Keratinocyte (primary cell): ENCODE measurements around the gene HTR2B. TPM values are rescaled to one million over a fixed set of nuclear protein-coding genes. Genes with fewer than 3 reads are reported as not detected.

ENCODE experiments used
- DNase-seq: peaks from one replicate; pipeline ENCODE4 v3.0.0-alpha.2; 2011; ENCODE audit warnings: low read depth, missing footprints, low spot score
- FAIRE-seq: peaks from 2 replicates; lab custom pipeline; 2011; peaks lifted over from hg19 to GRCh38; lab: Jason Lieb, UNC
- H2AFZ ChIP-seq: 2 replicates; pipeline ENCODE4 v1.6.0; 2012; ENCODE audit warnings: low read length, control low read depth, inconsistent platforms; ENCODE audit not compliant: control insufficient read depth
- H3K27ac ChIP-seq: 2 replicates; pipeline ENCODE4 v1.5.1; 2011; ENCODE audit warnings: low read length; ENCODE audit not compliant: control insufficient read depth, insufficient read depth
- H3K27me3 ChIP-seq: 3 replicates; pipeline ENCODE4 v1.6.0; 2011; ENCODE audit warnings: low read length; ENCODE audit not compliant: control insufficient read depth, insufficient read depth; ENCODE audit errors: extremely low read depth
- H3K36me3 ChIP-seq, 2 experiments: 2 replicates in 1 of 2; 3 replicates in 1 of 2; pipeline ENCODE4 v1.5.1; 2011; ENCODE audit warnings: low read length in 2 of 2, mild to moderate bottlenecking in 1 of 2; ENCODE audit not compliant: control insufficient read depth in 2 of 2, insufficient read depth in 2 of 2; ENCODE audit errors: extremely low read depth in 1 of 2
- H3K4me1 ChIP-seq: 3 replicates; pipeline ENCODE4 v1.5.1; 2011; ENCODE audit warnings: low read length; ENCODE audit not compliant: control insufficient read depth, insufficient read depth; ENCODE audit errors: extremely low read depth
- H3K4me2 ChIP-seq: 3 replicates; pipeline ENCODE4 v1.6.0; 2011; ENCODE audit warnings: low read depth, low read length; ENCODE audit not compliant: control insufficient read depth, insufficient read depth; ENCODE audit errors: extremely low read depth
- H3K4me3 ChIP-seq, 3 experiments: fragments of 200-600 bp in 1 of 3; sonication (generic) in 1 of 3; 2 replicates in 2 of 3; 3 replicates in 1 of 3; pipeline ENCODE4 v1.5.1; 2011 to 2016; ENCODE audit warnings: low read length in 3 of 3, mild to moderate bottlenecking in 3 of 3, control low read depth in 2 of 3, inconsistent platforms in 1 of 3, low read depth in 1 of 3, mixed read lengths in 1 of 3, mixed run types in 1 of 3, moderate library complexity in 1 of 3; ENCODE audit not compliant: control insufficient read depth in 2 of 3, insufficient read depth in 2 of 3; ENCODE audit errors: extremely low read depth in 1 of 3
- H3K79me2 ChIP-seq: 2 replicates; pipeline ENCODE4 v1.6.0; 2012; ENCODE audit warnings: low read length; ENCODE audit not compliant: control insufficient read depth, insufficient read depth
- H3K9ac ChIP-seq: 3 replicates; pipeline ENCODE4 v1.6.0; 2011; ENCODE audit warnings: low read length; ENCODE audit not compliant: control insufficient read depth, insufficient read depth; ENCODE audit errors: extremely low read depth
- H3K9me1 ChIP-seq: 3 replicates; pipeline ENCODE4 v1.6.0; 2011; ENCODE audit warnings: low read length; ENCODE audit not compliant: control insufficient read depth, insufficient read depth; ENCODE audit errors: extremely low read depth
- H3K9me3 ChIP-seq: 2 replicates; pipeline ENCODE4 v1.5.1; 2012; ENCODE audit warnings: low read depth, low read length; ENCODE audit not compliant: control insufficient read depth
- H4K20me1 ChIP-seq: 3 replicates; pipeline ENCODE4 v1.6.0; 2011; ENCODE audit warnings: low read length; ENCODE audit not compliant: control insufficient read depth, insufficient read depth; ENCODE audit errors: extremely low read depth
- CTCF ChIP-seq, 3 experiments: IDR thresholded peaks in 1 of 3; conservative IDR thresholded peaks in 1 of 3; optimal IDR thresholded peaks in 1 of 3; 2 replicates in 2 of 3; 3 replicates in 1 of 3; pipeline versions ENCODE3 to v1.5.1; 2011; ENCODE audit warnings: low read length in 3 of 3, mild to moderate bottlenecking in 3 of 3, moderate library complexity in 2 of 3, control low read depth in 1 of 3, inconsistent platforms in 1 of 3; ENCODE audit not compliant: insufficient read depth in 2 of 3; ENCODE audit errors: extremely low read depth in 1 of 3
- EZH2 ChIP-seq: IDR thresholded peaks from one replicate; pipeline ENCODE4 v1.6.1; 2012; ENCODE audit warnings: inconsistent platforms, mild to moderate bottlenecking, low read length, moderate library complexity
- dilution Hi-C: fragments of 300-500 bp; cut with MboI; formaldehyde crosslinking; loops from one replicate; pipeline ENCODE4 v1.7.0; 2020; ENCODE audit warnings: low sequenced_read_pairs; ENCODE audit not compliant: extremely low pct_ligation_motif_present
- polyA plus RNA-seq, 5 experiments: library from polyadenylated mRNA; depleted of rRNA in 3 of 5; stranded (reverse) in 3 of 5; stranded (forward) in 1 of 5; unstranded in 1 of 5; fragments of >200 nt; gene quantifications; 1 replicate in 1 of 5; 2 replicates in 3 of 5; 3 replicates in 1 of 5; pipeline versions ENCODE4 v1.2.1 to v1.2.3, GENCODE V29; 2011 to 2012; ENCODE audit warnings: missing spikeins in 2 of 5, low read depth in 1 of 5, low replicate concordance in 1 of 5

HTR2B gene
- polyA plus RNA-seq, 1 donor (not counting 4 experiments of a cell fraction or from before 2014, with no cell fraction given) = not detected

GRCh38 chr2:231172025-231172424, 47.2 kb upstream of the HTR2B start:
- Histone ChIP-seq H4K20me1 (no peaks in the 10 kb centered on the region), H3K27me3 (no peaks in the 10 kb centered on the region), H3K79me2 (no peaks in the 10 kb centered on the region), H3K27ac (no peak overlapping the region), H3K4me2 (no peak overlapping the region), H3K9ac (no peak overlapping the region), H3K4me3 (no peak overlapping the region), H3K4me1 (no peaks in the 10 kb centered on the region), H3K9me1 (no peaks in the 10 kb centered on the region), H2AFZ (no peak overlapping the region), H3K36me3 (peaks cover 1 to 10% of the 10 kb centered on the region in 2 experiments), H3K9me3 (no peaks in the 10 kb centered on the region)
- TF ChIP-seq CTCF (optimal IDR thresholded peaks at IDR 0.05 in 1 of 3, IDR thresholded peaks at IDR 0.05 in 1 of 3, conservative IDR thresholded peaks at IDR 0.05 in 1 of 3; ENCODE audit: extremely low read depth in 1 of 3, insufficient read depth in 2 of 3, low read length in 3 of 3) (no peak), EZH2 (no peak)
- DNase-seq = no peak
- FAIRE-seq = no peak
- dilution Hi-C loops = no loop called here

GRCh38 chr2:231170055-231170454, 45.2 kb upstream of the HTR2B start:
- Histone ChIP-seq H3K27me3 (no peaks in the 10 kb centered on the region), H3K27ac (no peak overlapping the region), H3K36me3 (peaks cover 11 to 20% of the 10 kb centered on the region in 2 experiments), H3K9me1 (no peaks in the 10 kb centered on the region), H3K9ac (no peak overlapping the region), H3K4me2 (no peak overlapping the region), H3K4me3 (no peak overlapping the region), H4K20me1 (no peaks in the 10 kb centered on the region), H3K4me1 (no peaks in the 10 kb centered on the region), H3K79me2 (no peaks in the 10 kb centered on the region), H3K9me3 (no peaks in the 10 kb centered on the region), H2AFZ (no peak overlapping the region)
- dilution Hi-C loops = no loop called here
- no peak for TF ChIP-seq EZH2
- TF ChIP-seq CTCF (optimal IDR thresholded peaks at IDR 0.05 in 1 of 3, IDR thresholded peaks at IDR 0.05 in 1 of 3, conservative IDR thresholded peaks at IDR 0.05 in 1 of 3; ENCODE audit: extremely low read depth in 1 of 3, insufficient read depth in 2 of 3, low read length in 3 of 3) = no peak
- no peak for FAIRE-seq
- DNase-seq = no peak
